Calu3 (cell line): ENCODE data around the gene ZNF93. TPM values are rescaled to one million over a fixed set of nuclear protein-coding genes. Genes with fewer than 3 reads are reported as not detected.
"Not testable (repeated sequence)": the region's sequence is repeated elsewhere in the genome, so short reads cannot be mapped to it uniquely, and the experiment has no call there.

ENCODE experiments used
- BruUV-seq: library from RNA; stranded (reverse); fragments of 400-500 nt; replicated peaks from 2 replicates; lab custom pipeline; 2021; lab: Mats Ljungman, UMichigan
- CTCF ChIA-PET: fragments of 300-600 bp; sonication (Branson Sonifier 250); formaldehyde crosslinking; loops from one replicate; lab custom pipeline; 2022; ENCODE audit warnings: antibody characterized with exemption; lab: Charles Lee
- DNase-seq: peaks from one replicate; pipeline ENCODE4 v3.0.0; 2022
- H3K27ac Mint-ChIP-seq: one replicate; pipeline ENCODE4 v1.8.0; 2022; ENCODE audit warnings: mixed read lengths; ENCODE audit not compliant: unreplicated experiment
- H3K27me3 Mint-ChIP-seq: one replicate; pipeline ENCODE4 v1.8.0; 2022; ENCODE audit warnings: mixed read lengths; ENCODE audit not compliant: unreplicated experiment
- H3K36me3 Mint-ChIP-seq: one replicate; pipeline ENCODE4 v1.8.0; 2022; ENCODE audit warnings: mild to moderate bottlenecking, moderate library complexity, mixed read lengths; ENCODE audit not compliant: insufficient read depth, unreplicated experiment
- H3K4me1 Mint-ChIP-seq: one replicate; pipeline ENCODE4 v1.8.0; 2022; ENCODE audit warnings: mild to moderate bottlenecking, low read depth, mixed read lengths; ENCODE audit not compliant: unreplicated experiment
- H3K4me3 Mint-ChIP-seq: one replicate; pipeline ENCODE4 v1.8.0; 2022; ENCODE audit warnings: mild to moderate bottlenecking, low read depth, moderate library complexity, mixed read lengths; ENCODE audit not compliant: unreplicated experiment
- H3K9me3 Mint-ChIP-seq: one replicate; pipeline ENCODE4 v1.8.0; 2022; ENCODE audit warnings: low read depth, mixed read lengths; ENCODE audit not compliant: unreplicated experiment
- intact Hi-C: fragments of 100-400 bp; cut with micrococcal nuclease; formaldehyde crosslinking; loops from one replicate; pipeline ENCODE4 v1.10.0; 2022; ENCODE audit not compliant: unreplicated experiment
- total RNA-seq: library from RNA; stranded (reverse); gene quantifications from 2 replicates; pipeline ENCODE4 v1.2.3, GENCODE V29; 2022
- TF ChIP-seq, protein P1 (sequence below): fragments of 200-600 bp; IDR thresholded peaks from one replicate; pipeline ENCODE4 v1.8.0; 2022; ENCODE audit warnings: antibody characterized with exemption; ENCODE audit not compliant: unreplicated experiment

ZNF93 gene
- total RNA-seq, 1 experiment from 2014 or later, result 6.9 TPM

DNA sequence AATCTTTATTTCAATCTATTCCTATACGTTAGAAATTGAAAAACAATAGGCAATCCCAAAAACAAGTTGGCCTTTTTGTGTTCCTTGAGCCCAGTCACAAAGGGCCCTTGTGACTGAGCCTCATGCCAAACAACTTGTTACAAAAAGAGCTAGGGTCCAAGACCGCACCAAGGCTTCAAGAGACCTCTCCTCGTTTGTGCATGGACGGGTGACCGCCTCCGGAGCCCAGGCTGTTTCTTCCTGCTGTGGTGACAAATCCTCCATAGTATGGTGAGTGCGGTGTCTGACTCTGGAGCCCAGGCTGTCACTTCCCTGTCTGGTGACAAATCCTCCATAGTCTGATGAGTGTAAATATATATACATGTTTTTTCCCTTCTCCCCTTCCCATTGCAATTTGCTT is 63.7 kb downstream of the ZNF93 start:
- Mint-ChIP-seq H3K9me3 (peaks cover 23% of the 10 kb centered on the region), H3K27me3 (no peaks in the 10 kb centered on the region), H3K4me3 (no peak overlapping the region), H3K4me1 (no peaks in the 10 kb centered on the region), H3K36me3 (no peaks in the 10 kb centered on the region), H3K27ac (no peak overlapping the region)
- intact Hi-C loops, result no loop called here
- no TSS peak for BruUV-seq
- TF ChIP-seq, protein P1, sequence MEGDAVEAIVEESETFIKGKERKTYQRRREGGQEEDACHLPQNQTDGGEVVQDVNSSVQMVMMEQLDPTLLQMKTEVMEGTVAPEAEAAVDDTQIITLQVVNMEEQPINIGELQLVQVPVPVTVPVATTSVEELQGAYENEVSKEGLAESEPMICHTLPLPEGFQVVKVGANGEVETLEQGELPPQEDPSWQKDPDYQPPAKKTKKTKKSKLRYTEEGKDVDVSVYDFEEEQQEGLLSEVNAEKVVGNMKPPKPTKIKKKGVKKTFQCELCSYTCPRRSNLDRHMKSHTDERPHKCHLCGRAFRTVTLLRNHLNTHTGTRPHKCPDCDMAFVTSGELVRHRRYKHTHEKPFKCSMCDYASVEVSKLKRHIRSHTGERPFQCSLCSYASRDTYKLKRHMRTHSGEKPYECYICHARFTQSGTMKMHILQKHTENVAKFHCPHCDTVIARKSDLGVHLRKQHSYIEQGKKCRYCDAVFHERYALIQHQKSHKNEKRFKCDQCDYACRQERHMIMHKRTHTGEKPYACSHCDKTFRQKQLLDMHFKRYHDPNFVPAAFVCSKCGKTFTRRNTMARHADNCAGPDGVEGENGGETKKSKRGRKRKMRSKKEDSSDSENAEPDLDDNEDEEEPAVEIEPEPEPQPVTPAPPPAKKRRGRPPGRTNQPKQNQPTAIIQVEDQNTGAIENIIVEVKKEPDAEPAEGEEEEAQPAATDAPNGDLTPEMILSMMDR, result no peak
- CTCF ChIA-PET, result no interaction called here
- DNase-seq, result no peak

DNA sequence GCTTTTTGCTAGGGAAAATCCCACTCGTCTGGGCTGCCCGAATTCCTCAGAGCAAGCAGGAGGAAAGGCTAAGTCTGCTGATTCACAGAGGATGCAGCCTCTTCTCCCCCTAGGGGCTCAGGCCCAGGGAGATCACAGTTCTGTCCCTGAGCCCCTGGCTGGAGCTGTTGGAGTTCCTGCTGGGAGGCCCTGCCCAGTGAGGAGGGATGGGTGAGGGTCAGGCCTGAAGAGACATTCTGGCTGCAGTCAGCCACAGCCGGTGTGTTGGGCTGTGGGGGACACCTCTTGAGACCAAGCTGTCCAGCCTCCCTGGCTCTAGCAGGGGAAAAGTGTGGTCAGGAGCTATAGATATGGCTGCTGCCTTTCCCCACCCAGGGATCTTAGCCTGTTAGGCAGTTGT is 65.4 kb downstream of the ZNF93 start:
- H3K27ac Mint-ChIP-seq, CTCF ChIA-PET, H3K27me3 Mint-ChIP-seq, BruUV-seq, H3K4me1 Mint-ChIP-seq, H3K36me3 Mint-ChIP-seq, DNase-seq, H3K4me3 Mint-ChIP-seq, intact Hi-C loops: not testable (repeated sequence)
- peaks cover 23% of the 10 kb centered on the region for H3K9me3 Mint-ChIP-seq

DNA sequence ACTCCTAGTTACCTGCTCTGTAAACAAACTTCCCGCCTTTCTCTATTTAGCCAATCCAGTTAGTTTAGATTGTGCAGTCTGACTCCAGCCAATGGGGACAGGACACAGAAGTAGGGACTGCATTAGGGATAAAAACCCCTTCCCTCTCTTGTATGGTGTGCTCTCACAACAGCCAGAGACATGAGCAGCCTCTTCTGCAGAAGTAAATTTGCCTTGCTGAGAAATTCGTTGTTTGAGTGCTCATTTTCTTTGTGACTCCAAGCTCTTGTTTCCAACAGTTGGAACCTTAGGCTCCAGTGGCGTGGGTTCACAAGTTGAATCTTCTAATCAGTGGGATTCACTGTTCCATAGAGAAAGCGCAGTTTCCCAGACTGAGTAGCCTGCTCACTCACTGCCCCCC is 66.1 kb downstream of the ZNF93 start:
- TF ChIP-seq, protein P1, result no peak
- H3K4me1 Mint-ChIP-seq, result no peaks in the 10 kb centered on the region
- H3K36me3 Mint-ChIP-seq, result no peaks in the 10 kb centered on the region
- DNase-seq, result no peak
- no peak overlapping the region for H3K27ac Mint-ChIP-seq
- no peaks in the 10 kb centered on the region for H3K27me3 Mint-ChIP-seq
- intact Hi-C loops, result no loop called here
- peaks cover 25% of the 10 kb centered on the region for H3K9me3 Mint-ChIP-seq
- no TSS peak for BruUV-seq
- CTCF ChIA-PET, result no interaction called here
- no peak overlapping the region for H3K4me3 Mint-ChIP-seq

Other genes starting within 250 kb of the ZNF93 start
- 60.2 and 65.4 TPM in 2 replicates for gene ATP13A1, start 237.3 kb upstream of the ZNF93 start, total RNA-seq
- 8.3 and 10.2 TPM in 2 replicates for gene ZNF101, start 232.1 kb upstream of the ZNF93 start, total RNA-seq
- gene ZNF14, start 167.8 kb upstream of the ZNF93 start, total RNA-seq, result 2.8 and 3.1 TPM in 2 replicates
- 14.9 and 16.4 TPM in 2 replicates for gene ZNF506, start 79.2 kb upstream of the ZNF93 start, total RNA-seq
- 5.0 and 6.6 TPM in 2 replicates for gene ZNF253, start 35.1 kb upstream of the ZNF93 start, total RNA-seq
- gene ZNF682, start 138.6 kb downstream of the ZNF93 start, total RNA-seq, result 3.1 and 3.5 TPM in 2 replicates
- 5.3 and 6.2 TPM in 2 replicates for gene ZNF90, start 177.1 kb downstream of the ZNF93 start, total RNA-seq